Measurements from ENCODE around the gene CTNND1. TPM values are rescaled to one million over a fixed set of nuclear protein-coding genes. Genes with fewer than 3 reads are reported as not detected.
A peak's percentile ranks its signal among the peaks of the same experiment; 100 is the strongest.

CTNND1 gene
- total and polyA plus RNA-seq, 9 of the 15 experiments (the other 6 are each of a cell fraction or from before 2014, with no cell fraction given) = 11.1 to 74.0 (median 43.3) TPM

GRCh38 chr11:57761301-57762234 lies at the start of gene CTNND1 (continued):
- no peak for TF ChIP-seq REST (IDR thresholded peaks at IDR 0.05; ENCODE audit: borderline replicate concordance)
- no peak for TF ChIP-seq REST (CRISPR knock-in tag; IDR thresholded peaks at IDR 0.05; ENCODE audit: low read depth)
- TF ChIP-seq KLF16 (IDR thresholded peaks at IDR 0.05) = no peak
- TF ChIP-seq XRCC4 (IDR thresholded peaks at IDR 0.05; ENCODE audit: extremely low read depth, insufficient read depth, insufficient read length) = no peak
- no peak for TF ChIP-seq ZNF699 (CRISPR knock-in tag; IDR thresholded peaks at IDR 0.05; ENCODE audit: insufficient replicate concordance)
- no peak for TF ChIP-seq SPI1 (IDR thresholded peaks at IDR 0.05; ENCODE audit: borderline replicate concordance, low read depth, low read length)
- TF ChIP-seq ZNF76 (CRISPR knock-in tag; IDR thresholded peaks at IDR 0.05; ENCODE audit: borderline replicate concordance) = no peak
- TF ChIP-seq CEBPG (CRISPR knock-in tag; IDR thresholded peaks at IDR 0.05) = no peak
- TF ChIP-seq CEBPG (tag; conservative IDR thresholded peaks at IDR 0.05 in 1 of 2, IDR thresholded peaks at IDR 0.05 in 1 of 2) = no peak
- no peak for TF ChIP-seq NFIX (CRISPR knock-in tag; IDR thresholded peaks at IDR 0.05; ENCODE audit: low read depth)
- no peak for TF ChIP-seq SRSF7 (optimal IDR thresholded peaks at IDR 0.05; ENCODE audit: low read depth, low read length)
- TF ChIP-seq HDAC6 (IDR thresholded peaks at IDR 0.05; ENCODE audit: low read depth, low read length) = no peak
- peak; percentile 57 for TF ChIP-seq RBFOX2 (IDR thresholded peaks at IDR 0.05; ENCODE audit: low read depth, low read length)
- no peak for TF ChIP-seq BRCA1 (IDR thresholded peaks at IDR 0.05)
- TF ChIP-seq BRCA1 (CRISPR knock-in tag; IDR thresholded peaks at IDR 0.05) = no peak
- no peak for TF ChIP-seq SP2 (IDR thresholded peaks at IDR 0.05; ENCODE audit: extremely low read depth, low read depth, low read length, poor library complexity, severe bottlenecking)
- TF ChIP-seq ZNF778 (CRISPR knock-in tag; IDR thresholded peaks at IDR 0.05) = no peak
- 0 out of 2 replicates have a peak, but pooled peaks have one; percentile 26 for TF ChIP-seq MECOM (CRISPR knock-in tag; IDR thresholded peaks at IDR 0.05)

Measured in K562 (cell line).